DMS114 treated with DMSO at 0.1 percent for 48 hours (cell line): ENCODE data around the gene FIBIN.

Experiments
- DNase-seq: peaks from one replicate; lab custom pipeline; 2025; ENCODE audit not compliant: unreplicated experiment; lab: John Stamatoyannopoulos, UW

FIBIN gene

GRCh38 chr11:27020751-27021150, 26.8 kb downstream of the FIBIN start:
- no peak for DNase-seq

- no peak for DNase-seq
Observed at GRCh38 chr11:27022659-27023251, 28.8 kb downstream of the FIBIN start.

DNA sequence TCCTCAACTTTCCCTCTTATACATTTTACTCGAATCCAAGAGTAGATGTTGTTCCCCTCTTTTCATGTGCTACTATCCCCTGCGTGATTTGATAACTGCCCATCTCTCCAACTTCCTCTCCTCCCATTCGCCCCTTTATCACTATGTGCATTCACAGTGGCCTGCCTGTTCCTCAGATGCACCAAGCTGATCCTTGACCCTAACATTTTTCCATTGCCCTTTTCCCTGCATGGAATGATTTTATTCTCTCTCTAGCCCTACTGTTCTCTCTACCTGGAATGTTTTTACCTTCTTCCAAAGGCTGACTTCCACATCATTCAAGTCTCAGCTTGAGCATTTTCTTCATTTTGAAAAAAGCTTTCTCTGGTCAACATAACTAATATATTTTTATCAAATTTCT, 31.0 kb downstream of the FIBIN start:
- DNase-seq: no peak

GRCh38 chr11:27025312-27025955, 31.5 kb downstream of the FIBIN start:
- DNase-seq: no peak

GRCh38 chr11:27025957-27026733, 32.2 kb downstream of the FIBIN start:
- DNase-seq: no peak

DNA sequence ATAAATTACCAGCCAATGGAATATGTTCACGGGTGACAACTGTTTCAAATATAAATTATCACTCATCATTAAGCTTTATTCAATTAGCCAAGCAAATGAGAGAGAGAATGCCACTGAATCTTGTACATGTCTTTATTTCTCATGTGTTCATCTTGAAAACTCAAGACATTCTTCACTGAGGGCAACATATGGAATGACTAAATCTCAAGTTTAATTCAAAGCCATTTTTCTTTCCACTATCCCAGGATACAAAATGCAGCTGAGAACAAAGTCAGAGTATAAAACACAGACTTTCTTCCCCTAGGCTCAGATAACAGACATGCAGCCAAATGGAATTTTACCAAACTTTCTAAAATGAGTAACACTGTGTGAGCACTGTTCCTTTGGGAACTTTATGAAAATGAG, 34.7 kb downstream of the FIBIN start:
- no peak for DNase-seq

DNA sequence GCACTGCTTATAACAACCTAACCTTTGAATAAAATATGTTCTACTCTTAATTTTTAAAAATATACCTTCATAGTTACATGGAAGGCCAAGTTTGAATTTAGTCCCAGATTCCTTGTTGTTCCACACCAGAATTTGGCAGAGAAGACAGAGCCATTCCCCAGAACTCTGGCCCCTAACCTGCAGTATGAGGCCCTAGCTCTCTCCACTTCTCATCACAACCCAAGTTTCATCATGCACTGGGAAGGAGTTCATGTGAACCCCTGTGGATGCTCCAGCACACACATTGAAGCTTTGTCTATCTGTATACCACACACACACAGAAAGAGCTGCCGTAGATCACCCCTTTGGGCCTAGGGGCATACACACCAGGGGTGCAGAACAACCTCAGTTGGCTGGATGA, 36.1 kb downstream of the FIBIN start:
- no peak for DNase-seq

DNA sequence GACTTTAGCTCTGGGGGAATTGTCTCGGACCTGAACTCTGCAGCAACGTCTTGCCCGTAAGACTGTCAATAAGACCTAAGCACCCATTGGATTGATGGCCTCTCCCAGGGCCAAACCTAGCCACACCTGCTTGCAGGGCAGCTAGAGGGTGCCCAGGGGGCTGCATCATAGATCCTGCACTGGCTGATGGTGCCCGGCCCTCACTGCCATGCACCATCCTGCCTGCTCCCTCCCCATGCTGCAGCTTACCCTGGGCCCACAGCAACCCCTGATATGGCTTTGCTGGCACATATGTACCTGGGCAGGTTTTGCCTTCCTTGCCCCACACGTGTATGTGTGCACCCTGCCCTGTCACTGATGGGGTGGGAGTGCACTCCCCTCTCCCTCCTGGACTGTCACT, 37.8 kb downstream of the FIBIN start:
- DNase-seq: no peak

- no peak for DNase-seq
Observed at GRCh38 chr11:27039873-27040272, 46.0 kb downstream of the FIBIN start.

DNA sequence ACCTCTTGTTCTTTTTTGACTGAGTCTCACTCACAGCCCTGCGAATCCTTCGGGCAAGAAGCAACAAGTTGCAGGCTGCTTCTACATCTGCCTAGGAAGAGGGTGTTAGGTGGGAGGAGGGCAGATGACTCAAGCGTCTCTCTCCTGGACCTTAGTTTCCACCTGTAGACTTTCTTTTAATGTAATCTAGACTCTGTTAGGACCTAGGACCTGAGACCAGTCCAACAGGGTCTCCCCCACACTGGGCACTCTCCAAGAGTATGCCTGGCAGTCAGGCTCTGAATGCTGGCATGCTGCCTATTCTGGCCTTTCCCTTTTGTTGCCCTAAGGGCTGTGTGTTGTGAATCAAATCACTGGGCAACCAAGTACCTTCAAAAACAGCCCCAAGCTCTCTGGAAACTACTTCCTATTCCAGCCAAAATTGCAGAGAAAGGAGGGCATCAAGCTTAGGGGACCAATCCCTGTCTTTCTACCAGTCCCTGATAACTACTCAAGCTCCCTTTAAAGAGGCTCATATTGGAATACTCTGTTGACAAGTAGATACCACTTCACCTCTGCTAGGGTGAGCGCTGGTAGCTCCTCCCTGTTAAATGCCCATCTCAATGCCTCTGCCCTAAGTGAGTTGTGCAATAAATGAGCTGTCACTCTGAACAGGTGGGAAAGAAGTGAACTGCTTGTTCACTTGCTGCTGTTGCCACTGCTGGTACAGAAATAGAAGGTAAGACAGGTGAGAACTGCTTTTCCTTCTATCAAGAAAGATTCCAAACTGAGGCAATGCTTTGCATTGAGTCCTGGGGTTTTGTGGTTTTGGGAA, 46.6 kb downstream of the FIBIN start, which contains the start of gene BBOX1:
Gene BBOX1 (plus strand): TSS at position 514 of the 814 bp plus-strand sequence. CDS start 14,616 bp downstream, outside the sequence.
- no peak for DNase-seq

- DNase-seq: no peak
Observed at GRCh38 chr11:27041141-27041899, 47.4 kb downstream of the FIBIN start.
